ENCODE data around the gene DNAJB11.
A peak's percentile ranks its signal among the peaks of the same experiment; 100 is the strongest.

DNAJB11 gene

DNA sequence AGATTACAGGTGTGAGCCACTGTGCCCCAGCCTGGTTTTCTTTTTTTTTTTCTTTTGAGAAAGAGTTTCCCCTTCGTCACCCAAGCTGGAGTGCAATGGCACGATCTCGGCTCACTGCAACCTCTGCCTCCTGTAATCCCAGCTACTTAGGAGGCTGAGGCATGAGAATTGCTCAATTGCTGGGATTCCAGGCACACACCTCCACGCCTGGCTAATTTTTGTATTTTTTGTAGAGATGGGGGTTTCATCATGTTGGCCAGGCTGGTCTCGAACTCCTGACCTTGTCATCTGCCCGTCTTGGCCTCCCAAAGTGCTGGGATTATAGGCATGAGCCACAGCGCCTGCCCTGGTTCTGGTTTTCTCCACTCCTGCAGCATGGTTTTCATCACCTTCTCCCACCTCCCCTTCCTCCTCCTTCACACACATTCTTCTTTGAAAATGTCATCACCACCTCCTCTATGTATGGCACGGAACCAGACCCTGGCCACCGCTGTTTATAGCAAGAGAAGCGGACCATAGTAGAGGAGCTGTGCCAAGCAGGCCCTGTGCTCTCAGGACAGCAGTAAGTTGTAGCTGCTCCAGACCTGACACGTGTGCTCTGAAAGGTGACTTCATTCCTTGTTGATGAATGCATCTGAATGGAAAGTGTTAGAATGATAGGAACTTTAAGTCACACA lies 27.7 kb downstream of the DNAJB11 start:
- no peak for DNase-seq

DNA sequence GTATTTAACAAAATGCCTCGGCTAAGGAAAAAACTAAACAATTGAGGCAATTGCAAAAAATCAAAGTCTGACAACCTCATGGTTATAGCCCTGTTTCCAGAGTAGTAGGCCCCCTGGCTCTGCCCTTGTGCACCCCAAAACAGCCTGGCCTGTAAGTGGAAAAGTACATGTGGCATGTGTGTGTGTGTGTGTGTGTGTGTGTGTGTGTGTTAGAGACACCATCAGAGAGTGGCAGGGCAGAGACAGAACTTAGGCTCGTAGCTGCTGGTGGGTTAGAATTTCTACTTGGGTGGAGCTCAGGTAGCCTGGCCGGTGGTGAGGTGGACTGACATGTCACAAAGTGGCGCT lies 28.2 kb downstream of the DNAJB11 start:
- DNase-seq, result no peak

GRCh38 chr3:186599142-186599784 lies 28.7 kb downstream of the DNAJB11 start:
- no peak for DNase-seq

- DNase-seq, result no peak
Measured at GRCh38 chr3:186599785-186600166, 29.3 kb downstream of the DNAJB11 start.

DNA sequence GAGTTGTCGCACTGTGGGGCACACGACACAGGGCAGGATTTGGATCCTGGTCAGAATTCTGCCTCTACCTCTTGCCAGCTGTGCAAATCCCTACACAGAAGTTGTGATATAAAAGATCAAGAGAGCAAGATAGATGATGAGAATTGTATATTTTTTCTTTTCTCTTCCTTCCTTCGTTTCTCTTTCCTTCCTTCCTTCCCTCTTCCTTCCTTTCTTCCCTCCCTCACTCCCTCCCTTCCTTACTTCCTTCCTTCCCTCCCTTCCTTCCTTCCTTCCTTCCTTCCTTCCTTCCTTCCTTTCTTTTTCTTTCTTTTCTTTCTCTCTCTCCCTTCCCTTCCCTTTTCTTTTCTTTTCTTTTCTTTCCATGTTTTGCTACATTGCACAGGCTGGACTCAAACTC lies 30.4 kb downstream of the DNAJB11 start:
- no peak for DNase-seq

GRCh38 chr3:186603159-186603558 lies 32.6 kb downstream of the DNAJB11 start:
- no peak for DNase-seq

GRCh38 chr3:186605078-186605477 lies 34.6 kb downstream of the DNAJB11 start:
- no peak for DNase-seq

GRCh38 chr3:186605561-186606545 lies 35.3 kb downstream of the DNAJB11 start:
- no peak for DNase-seq

DNA sequence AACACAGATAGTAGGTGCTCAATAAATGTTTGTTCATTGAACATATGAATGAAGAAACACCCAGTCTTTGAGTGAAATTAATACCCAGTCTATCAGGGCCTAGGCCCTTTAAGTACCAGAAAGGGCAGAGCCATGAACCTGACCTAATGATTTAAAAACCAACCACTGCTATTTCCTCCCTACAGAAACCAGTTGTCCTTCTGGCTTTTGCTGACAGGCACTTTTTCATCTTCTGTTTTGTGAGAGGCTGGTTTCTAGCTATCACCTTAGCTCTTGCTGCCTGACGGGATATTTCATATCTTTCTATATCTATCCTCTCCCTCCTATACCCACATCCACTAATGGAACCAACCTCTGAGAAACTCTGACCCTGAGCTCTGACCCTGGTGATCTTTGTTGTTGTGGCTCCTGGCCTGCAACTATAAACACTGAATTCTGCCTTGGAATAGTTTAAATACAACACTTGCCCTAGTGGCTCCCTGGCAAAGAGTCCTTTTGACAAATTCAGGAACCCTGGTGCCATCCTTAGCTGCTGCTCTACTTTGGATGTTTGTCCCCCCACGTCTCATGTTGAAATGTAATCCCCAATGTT lies 38.2 kb downstream of the DNAJB11 start:
- DNase-seq, result no peak

GRCh38 chr3:186609247-186609868 lies 38.8 kb downstream of the DNAJB11 start:
- no peak for DNase-seq

GRCh38 chr3:186612065-186612464 lies 41.5 kb downstream of the DNAJB11 start:
- no peak for DNase-seq

- no peak for DNase-seq
Measured at GRCh38 chr3:186612721-186613636, 42.5 kb downstream of the DNAJB11 start, which contains the start of gene AHSG. Gene AHSG, plus strand, starts transcription at chr3:186613060. Its CDS starts 82 bp downstream, at chr3:186613142.

- no peak for DNase-seq
Measured at GRCh38 chr3:186613637-186614265, 43.2 kb downstream of the DNAJB11 start.

- DNase-seq, result no peak
Measured at GRCh38 chr3:186614266-186614596, 43.7 kb downstream of the DNAJB11 start.

DNA sequence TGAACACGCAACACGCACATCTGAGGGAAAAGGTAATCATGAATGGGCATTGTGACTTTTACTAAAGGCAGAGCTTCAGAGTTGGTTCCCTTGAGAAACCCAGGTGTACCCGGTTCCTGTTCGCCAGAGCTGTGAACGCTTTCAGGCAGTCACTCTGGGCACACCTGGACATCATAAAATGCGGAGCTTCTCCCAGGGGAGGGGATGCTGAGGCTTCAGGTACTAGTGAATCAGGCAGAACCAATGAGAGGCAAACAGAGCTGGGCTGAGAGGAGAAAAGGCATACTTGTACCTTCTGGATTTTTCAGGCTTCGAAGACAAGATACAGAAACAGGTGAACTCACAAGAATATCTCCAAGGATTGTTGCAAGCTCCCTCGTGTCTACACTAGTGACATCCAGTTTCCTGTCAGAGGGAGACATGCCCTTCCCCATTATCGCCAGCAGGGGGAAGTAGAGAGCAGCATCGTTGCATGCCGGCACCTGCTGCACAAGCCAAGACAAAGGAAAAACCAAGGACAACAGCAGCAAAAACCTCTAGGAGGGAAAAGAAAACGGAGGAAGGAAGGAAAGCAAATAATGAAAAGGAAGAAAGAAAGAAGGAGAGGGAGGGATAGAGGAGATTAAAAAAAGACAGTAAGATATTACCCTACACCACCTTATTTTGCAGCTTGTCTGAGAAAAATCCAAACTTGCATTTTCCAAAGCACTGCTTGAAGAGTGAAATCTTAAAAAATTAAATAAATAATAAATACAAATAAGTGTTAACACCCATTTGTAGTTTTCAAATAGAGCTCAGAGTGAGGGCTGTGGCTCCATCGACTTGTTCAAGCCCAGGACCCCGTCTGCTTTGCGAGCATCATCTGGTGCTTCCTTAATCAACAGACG lies 44.3 kb downstream of the DNAJB11 start:
- peak; percentile 70 to 78 for DNase-seq

DNA sequence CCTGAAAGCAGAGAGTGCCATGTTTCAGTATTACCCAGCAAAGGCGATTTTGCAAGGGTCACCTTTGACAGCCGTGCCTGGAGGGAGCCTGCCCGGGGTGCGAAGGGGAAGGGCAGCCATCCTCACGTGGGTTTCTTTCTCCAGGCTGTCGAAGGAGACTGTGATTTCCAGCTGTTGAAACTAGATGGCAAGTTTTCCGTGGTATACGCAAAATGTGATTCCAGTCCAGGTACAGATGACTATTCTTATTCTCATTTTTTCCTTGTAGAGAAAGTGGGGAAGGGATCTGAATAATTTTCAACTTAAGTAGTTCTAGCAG lies 45.7 kb downstream of the DNAJB11 start:
- DNase-seq, result no peak

- peak; percentile 77 to 82 for DNase-seq
Measured at GRCh38 chr3:186617036-186617946, 46.8 kb downstream of the DNAJB11 start.

- no peak for DNase-seq
Measured at GRCh38 chr3:186618318-186618938, 47.9 kb downstream of the DNAJB11 start.

DNA sequence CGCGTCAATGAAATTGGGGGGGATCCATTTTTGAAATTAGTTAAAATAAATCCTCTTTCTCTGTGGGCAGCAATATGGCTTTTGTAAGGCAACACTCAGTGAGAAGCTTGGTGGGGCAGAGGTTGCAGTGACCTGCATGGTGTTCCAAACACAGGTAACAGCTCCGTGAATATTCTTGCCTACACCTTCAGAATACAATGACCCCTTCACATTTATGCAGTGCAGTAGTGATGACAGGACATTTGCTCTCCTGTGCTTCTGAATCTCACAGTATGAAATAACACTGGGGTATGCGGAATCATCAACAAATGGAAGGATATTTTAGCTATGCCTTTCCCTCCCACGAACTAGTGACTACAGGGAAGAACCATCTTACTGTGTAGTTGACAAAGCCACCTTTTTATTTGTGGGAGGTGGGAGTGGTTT lies 49.3 kb downstream of the DNAJB11 start:
- DNase-seq, result no peak
